Measurements from ENCODE around the gene LYZL4. TPM values are rescaled to one million over a fixed set of nuclear protein-coding genes. Genes with fewer than 3 reads are reported as not detected.

LYZL4 gene
- total RNA-seq, 1 donor from 2014 or later = not detected

DNA sequence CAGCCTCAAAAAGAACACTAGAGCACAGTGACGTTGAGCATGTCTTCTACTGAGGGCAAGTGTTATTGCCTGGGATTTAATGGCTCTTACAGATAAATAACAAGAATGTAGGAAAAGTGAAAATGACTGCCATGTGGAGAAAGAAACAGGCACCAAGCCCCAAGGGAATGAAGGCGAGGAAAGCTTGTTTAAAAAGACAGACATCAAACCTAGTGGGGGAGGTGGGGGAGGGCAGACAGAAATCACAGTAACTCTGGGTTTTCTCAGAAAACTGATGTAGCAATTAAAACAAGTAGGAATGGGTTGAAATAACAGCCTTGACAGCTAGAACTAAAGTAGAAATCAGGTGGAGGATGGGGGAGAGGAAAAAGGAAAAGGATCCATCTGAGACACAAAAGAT is 18.4 kb upstream of the LYZL4 start:
- no peak for DNase-seq (ENCODE audit: extremely low read depth, low read depth, low spot score)

DNA sequence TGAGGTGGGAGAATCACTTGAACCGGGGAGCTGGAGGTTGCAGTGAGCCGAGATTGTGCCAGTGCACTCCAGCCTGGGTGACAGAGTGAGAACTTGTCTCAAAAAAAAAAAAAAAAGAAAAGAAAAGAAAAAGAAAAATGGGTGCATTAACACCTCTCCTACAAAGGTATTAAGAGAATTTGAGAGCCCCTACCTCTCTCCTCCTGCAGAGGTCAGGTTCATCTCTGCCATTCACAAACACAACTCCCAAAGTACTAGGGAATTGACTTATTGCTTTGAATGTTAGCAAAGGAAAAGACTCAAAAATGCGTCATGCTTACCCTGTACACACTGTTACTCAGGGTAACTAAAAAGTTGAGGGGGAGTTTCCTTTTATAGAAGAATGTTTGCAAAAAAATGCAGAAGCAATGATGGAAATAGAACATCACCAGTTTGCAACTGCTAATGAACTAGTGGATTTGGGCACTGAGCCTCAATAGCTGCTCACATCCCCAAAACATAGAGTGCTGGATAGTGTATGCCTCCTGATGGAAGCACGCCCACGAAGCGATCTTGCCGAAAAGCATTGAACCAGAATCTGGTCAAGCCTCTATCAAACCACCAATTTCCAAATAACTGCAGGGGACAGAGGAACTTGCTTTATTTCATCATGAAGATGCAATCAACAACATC is 15.5 kb upstream of the LYZL4 start:
- no peak for DNase-seq (ENCODE audit: extremely low read depth, low read depth, low spot score)

DNA sequence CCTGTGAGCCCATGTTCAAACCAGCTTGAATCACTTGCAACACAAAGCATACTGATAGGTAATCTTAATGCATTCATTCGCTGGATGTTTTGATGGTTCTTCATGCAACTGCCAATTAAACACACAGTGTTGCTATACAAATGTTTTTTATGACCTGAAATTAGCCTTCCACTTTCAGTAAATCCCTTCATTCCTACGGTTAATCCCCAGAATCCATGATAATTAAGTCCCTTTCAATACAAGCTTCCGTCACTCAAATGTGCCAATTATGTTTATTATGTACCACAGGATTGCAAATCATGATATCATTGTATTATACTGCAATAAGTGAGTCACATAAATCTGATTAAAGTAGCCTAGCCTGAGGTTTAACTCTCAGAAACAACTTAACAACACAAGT is 14.5 kb upstream of the LYZL4 start:
- DNase-seq (ENCODE audit: extremely low read depth, low read depth, low spot score) = no peak

DNA sequence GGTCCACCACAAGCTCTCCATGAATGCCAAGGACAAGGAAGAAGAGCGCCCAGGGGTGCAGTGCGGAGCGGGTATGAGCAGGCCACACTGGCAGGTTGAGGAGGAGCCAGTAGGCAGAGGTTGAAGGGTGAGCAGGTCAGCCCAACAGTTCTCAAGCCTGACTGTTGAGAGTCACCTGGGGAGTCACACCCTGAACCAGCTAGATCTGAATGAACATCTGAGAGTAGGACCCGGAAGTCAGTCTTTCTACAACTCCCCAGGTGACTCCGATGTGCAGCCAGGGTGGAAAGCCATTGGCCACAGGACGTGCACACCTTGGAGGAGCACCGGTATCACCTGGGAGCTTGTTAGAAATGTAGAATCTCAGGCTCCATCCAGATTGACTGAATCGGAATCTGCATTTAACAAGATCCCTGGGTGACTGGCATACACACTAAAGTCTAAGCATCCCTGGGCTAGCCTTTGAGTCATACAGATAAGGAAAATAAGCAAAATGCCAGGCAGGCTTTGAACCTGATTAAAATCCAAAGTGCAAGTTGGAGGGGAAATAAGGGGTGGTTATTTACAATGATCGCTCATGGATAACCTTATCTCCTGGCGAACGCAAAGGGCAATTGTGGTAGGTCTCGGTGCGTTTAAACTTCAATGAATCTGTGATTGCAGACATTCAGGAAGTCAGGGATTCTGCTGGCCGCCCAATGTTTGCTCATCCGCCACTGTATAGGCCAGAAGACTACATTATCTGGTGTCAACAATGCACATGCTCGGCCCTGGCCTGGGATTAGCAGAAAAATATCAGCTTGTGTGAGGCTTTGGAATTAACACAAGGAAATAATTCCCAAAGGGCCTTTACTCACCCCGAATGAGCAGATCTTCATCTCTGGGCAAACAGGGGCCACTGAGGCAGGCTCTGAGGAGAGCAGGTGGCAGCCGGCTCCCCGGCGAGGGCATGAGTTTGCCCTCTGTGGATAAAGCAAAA is 11.7 kb upstream of the LYZL4 start:
- no peak for DNase-seq (ENCODE audit: extremely low read depth, low read depth, low spot score)

GRCh38 chr3:42419563-42419962 is 9.2 kb upstream of the LYZL4 start:
- DNase-seq (ENCODE audit: extremely low read depth, low read depth, low spot score) = no peak

- DNase-seq (ENCODE audit: extremely low read depth, low read depth, low spot score) = no peak
Measured at GRCh38 chr3:42412526-42413155, 2.2 kb upstream of the LYZL4 start.

DNA sequence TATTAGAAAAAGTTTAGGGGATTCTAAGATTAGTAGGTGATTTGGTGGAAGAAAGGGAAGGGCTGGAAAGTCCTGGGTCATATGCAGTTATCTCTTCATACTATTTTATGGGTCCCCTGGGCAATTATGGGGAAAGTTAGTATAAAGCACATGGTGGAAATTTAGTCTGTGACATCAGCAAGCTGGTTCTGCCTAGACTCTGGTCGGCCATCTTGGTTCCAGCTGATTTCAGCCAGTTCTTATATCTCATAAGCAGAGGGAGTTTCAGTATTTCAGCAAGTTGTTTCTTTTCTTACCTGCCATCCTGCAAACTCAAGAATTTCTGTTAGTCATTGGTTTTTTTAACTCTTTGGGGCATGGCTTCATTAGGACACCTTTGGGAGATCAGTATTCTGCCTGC is 1.0 kb upstream of the LYZL4 start:
- no peak for DNase-seq (ENCODE audit: extremely low read depth, low read depth, low spot score)

GRCh38 chr3:42408156-42408555 is 2.3 kb downstream of the LYZL4 start:
- no peak for DNase-seq (ENCODE audit: extremely low read depth, low read depth, low spot score)

- DNase-seq (ENCODE audit: extremely low read depth, low read depth, low spot score) = no peak
Measured at GRCh38 chr3:42406727-42407450, 3.5 kb downstream of the LYZL4 start.

- DNase-seq (ENCODE audit: extremely low read depth, low read depth, low spot score) = no peak
Measured at GRCh38 chr3:42405857-42406256, 4.6 kb downstream of the LYZL4 start.

GRCh38 chr3:42403737-42404136 is 6.7 kb downstream of the LYZL4 start:
- no peak for DNase-seq (ENCODE audit: extremely low read depth, low read depth, low spot score)

GRCh38 chr3:42402394-42403096 is 7.9 kb downstream of the LYZL4 start:
- no peak for DNase-seq (ENCODE audit: extremely low read depth, low read depth, low spot score)

GRCh38 chr3:42398080-42398479 is 12.3 kb downstream of the LYZL4 start:
- DNase-seq (ENCODE audit: extremely low read depth, low read depth, low spot score) = no peak

GRCh38 chr3:42397644-42398043 is 12.8 kb downstream of the LYZL4 start:
- DNase-seq (ENCODE audit: extremely low read depth, low read depth, low spot score) = no peak

DNA sequence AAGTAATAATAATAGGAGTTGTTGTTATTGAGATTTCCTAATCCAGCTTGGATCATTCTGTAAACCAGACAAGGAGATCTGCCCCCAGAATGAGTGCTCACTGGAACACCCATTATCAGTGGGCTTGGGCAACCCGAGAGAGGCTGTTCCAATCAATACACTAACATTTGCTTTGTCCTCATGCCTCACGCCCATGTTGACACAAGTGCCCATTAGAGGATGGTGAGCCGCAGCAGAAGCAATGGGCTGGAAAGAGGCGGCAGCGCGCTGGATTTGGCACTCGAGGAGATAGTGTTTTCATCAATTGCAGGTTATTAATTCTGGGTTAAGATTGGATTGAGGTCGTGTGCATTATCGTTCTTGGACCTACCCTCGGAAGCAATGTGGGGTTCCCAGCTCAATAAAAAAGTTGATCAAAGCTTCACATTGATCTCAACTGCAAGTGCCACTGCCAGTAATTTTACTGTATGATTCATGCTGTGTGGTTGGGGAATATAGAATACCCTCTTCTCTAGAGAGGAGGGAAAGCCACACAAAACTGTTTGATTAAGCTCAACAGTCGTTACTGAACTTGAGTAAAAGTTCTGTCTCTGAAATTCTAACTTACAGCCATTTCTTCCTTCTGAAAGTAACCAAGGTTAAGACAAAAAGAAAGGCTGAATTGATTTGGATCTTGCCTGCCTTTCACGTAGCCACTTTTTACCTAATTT is 15.7 kb downstream of the LYZL4 start:
- DNase-seq (ENCODE audit: extremely low read depth, low read depth, low spot score) = no peak

DNA sequence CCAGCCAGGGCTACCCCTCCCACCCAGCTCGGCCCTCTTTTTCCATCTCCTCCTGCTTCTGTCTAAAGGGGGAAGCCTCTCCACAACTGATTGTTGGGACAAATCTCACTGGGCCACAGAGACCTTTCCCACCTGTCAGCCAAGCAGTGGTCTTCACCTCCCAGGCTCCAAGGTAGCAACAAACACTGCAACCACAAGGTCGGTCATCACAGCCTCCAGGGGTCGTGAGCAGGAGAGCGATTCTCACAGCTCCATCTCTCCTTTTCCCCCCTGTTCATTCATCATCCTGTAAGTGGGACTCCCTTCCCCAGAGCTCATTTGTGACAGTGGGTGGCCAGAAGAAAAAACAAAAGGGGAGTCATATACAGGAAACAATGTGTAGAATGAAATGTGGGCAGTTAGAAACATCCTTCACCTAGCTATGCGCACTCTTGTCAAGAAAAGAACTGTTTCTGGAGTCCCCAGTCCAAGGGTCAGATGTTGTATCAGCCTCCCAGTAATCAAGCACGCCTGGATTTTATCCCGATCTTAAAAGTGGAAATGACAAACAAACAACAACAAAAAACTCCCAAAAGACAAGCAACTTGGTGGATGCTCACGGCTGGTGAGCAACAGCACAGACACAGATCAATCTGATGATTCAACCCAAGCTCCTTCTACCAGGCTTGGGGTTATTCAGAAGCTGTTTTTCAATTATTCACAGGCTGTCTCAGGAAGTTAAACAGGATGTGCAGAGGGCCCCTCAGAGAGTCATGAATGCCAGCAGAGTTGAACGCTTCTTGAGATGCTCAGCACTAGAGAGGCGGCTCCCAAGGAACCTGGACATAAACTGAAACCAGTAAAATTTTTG is 22.4 kb downstream of the LYZL4 start:
- no peak for DNase-seq (ENCODE audit: extremely low read depth, low read depth, low spot score)

DNA sequence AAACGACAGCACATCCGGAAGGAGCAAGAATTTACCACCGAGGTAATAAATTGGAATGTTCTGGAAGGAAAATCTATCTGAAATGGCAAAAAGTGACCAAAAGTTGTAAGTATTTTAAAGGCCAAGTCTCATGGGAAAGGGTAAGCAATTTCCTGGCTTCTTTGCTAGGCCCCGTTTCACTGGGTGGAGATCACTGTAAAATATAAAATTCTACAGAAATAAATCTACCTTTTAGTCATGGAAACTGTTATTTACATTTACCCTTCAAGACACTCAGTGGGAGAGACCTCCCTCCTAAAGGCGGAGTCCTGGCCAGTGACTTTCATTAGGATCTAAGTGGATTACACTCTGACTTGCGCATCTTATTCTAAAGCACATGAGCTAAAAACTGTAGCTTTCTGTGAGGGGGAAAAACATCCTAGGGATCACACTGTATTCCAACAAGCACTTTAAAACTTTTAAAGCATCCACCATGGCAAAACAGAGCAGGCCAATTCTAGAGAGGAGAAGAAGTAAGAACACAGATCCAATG is 28.8 kb downstream of the LYZL4 start:
- DNase-seq (ENCODE audit: extremely low read depth, low read depth, low spot score) = no peak

GRCh38 chr3:42377681-42378080 is 32.7 kb downstream of the LYZL4 start:
- DNase-seq (ENCODE audit: extremely low read depth, low read depth, low spot score) = no peak

All from glomerular endothelial cell (primary cell).